ENCODE results near the gene RNF166. TPM values are rescaled to one million over a fixed set of nuclear protein-coding genes. Genes with fewer than 3 reads are reported as not detected.

The RNF166 gene
- total RNA-seq, 4 donors from 2014 or later: 19.5 to 27.8 (median 22.3) TPM

GRCh38 chr16:88747588-88748301 is 41.5 kb upstream of the RNF166 start:
- no peaks in the 10 kb centered on the region for H3K9me3 ChIP-seq
- no peak for ATAC-seq
- no peak overlapping the region for H3K4me3 ChIP-seq
- no peaks in the 10 kb centered on the region for H3K27me3 ChIP-seq
- H3K36me3 ChIP-seq: peaks cover 0 to 19% of the 10 kb centered on the region in 2 donors
- WGBS, 2 donors (ENCODE audit: low coverage in 1 of 2): 69% methylated on average over 6 of the region's 26 CpGs; no CpG with 5 or more reads in 1 of the 2 donors
- H3K4me1 ChIP-seq: peaks cover 0 to 78% (median 40%) of the 10 kb centered on the region in 3 donors
- no peak for TF ChIP-seq POLR2AphosphoS5 (IDR thresholded peaks at IDR 0.05)
- TF ChIP-seq CTCF (IDR thresholded peaks at IDR 0.05): peak in 1 of 4 experiments; percentile 13
- H3K27ac ChIP-seq: peak overlapping the region in 3 of 4 donors; percentile 63 to 86 (median 84)

GRCh38 chr16:88746506-88746905 is 40.3 kb upstream of the RNF166 start:
- Histone ChIP-seq H3K4me1 (peaks cover 0 to 67% (median 40%) of the 10 kb centered on the region in 3 donors), H3K27ac (peak overlapping the region; percentile 41 to 90 (median 85)), H3K4me3 (no peak overlapping the region), H3K36me3 (peaks cover 0 to 21% of the 10 kb centered on the region in 2 donors), H3K27me3 (no peaks in the 10 kb centered on the region), H3K9me3 (no peaks in the 10 kb centered on the region)
- peak; percentile 44 for ATAC-seq
- no CpG with 5 or more reads among the region's 17 CpGs for WGBS, 2 donors (ENCODE audit: low coverage in 1 of 2)
- TF ChIP-seq EP300 (IDR thresholded peaks at IDR 0.05) (no peak), POLR2AphosphoS5 (IDR thresholded peaks at IDR 0.05) (peak; percentile 47)

- Histone ChIP-seq H3K36me3 (peaks cover 0 to 32% of the 10 kb centered on the region in 2 donors), H3K9me3 (no peaks in the 10 kb centered on the region), H3K4me3 (no peak overlapping the region), H3K27ac (peak overlapping the region in 3 of 4 donors; percentile 20 to 86 (median 84)), H3K4me1 (peaks cover 0 to 57% (median 40%) of the 10 kb centered on the region in 3 donors), H3K27me3 (no peaks in the 10 kb centered on the region)
- TF ChIP-seq POLR2AphosphoS5 (IDR thresholded peaks at IDR 0.05) (no peak), POLR2A (IDR thresholded peaks at IDR 0.05) (no peak), CTCF (IDR thresholded peaks at IDR 0.05) (no peak)
- ATAC-seq: no peak
- WGBS, 2 donors (ENCODE audit: low coverage in 1 of 2): 40% methylated on average over 1 of the region's 39 CpGs; no CpG with 5 or more reads in 1 of the 2 donors
Measured at GRCh38 chr16:88744577-88745521, 38.6 kb upstream of the RNF166 start.

- peak; percentile 77 for ATAC-seq
- no CpG with 5 or more reads among the region's 32 CpGs for WGBS, 2 donors (ENCODE audit: low coverage in 1 of 2)
- Histone ChIP-seq H3K36me3 (peaks cover 0 to 41% of the 10 kb centered on the region in 2 donors), H3K4me1 (peaks cover 0 to 57% (median 40%) of the 10 kb centered on the region in 3 donors), H3K4me3 (no peak overlapping the region), H3K9me3 (no peaks in the 10 kb centered on the region), H3K27ac (peak overlapping the region in 3 of 4 donors; percentile 20 to 86 (median 54)), H3K27me3 (no peaks in the 10 kb centered on the region)
- TF ChIP-seq CTCF (IDR thresholded peaks at IDR 0.05) (peak in 3 of 4 experiments; percentile 83 to 95 (median 95)), POLR2AphosphoS5 (IDR thresholded peaks at IDR 0.05) (peak; percentile 38), EP300 (IDR thresholded peaks at IDR 0.05) (no peak), POLR2A (IDR thresholded peaks at IDR 0.05) (no peak)
Measured at GRCh38 chr16:88743693-88744576, 37.7 kb upstream of the RNF166 start.
